Hypothalamus (tissue), 51 donors: ENCODE results near the gene EARS2.
"Not testable (repeated sequence)": the region's sequence is repeated elsewhere in the genome, so short reads cannot be mapped to it uniquely, and the experiment has no call there.

ENCODE experiments used
- DNase-seq, 51 donors: peaks; one replicate each; lab custom pipeline; 2025; lab: John Stamatoyannopoulos, UW

EARS2 gene

GRCh38 chr16:23570992-23571632, 14.0 kb upstream of the EARS2 start:
- DNase-seq: peak in 7 of 51 donors; percentile 2 to 12 (median 5)

GRCh38 chr16:23567602-23568001, 10.5 kb upstream of the EARS2 start:
- no peak for DNase-seq

GRCh38 chr16:23566724-23567123, 9.6 kb upstream of the EARS2 start:
- no peak for DNase-seq

GRCh38 chr16:23564575-23565363, 7.6 kb upstream of the EARS2 start:
- DNase-seq: peak in 4 of 51 donors; percentile 2 to 27 (median 12)

- DNase-seq: no peak
Measured at GRCh38 chr16:23563186-23563585, 6.0 kb upstream of the EARS2 start.

- no peak for DNase-seq
Measured at GRCh38 chr16:23562505-23562904, 5.4 kb upstream of the EARS2 start.

GRCh38 chr16:23561586-23561985, 4.4 kb upstream of the EARS2 start:
- no peak for DNase-seq

- DNase-seq: peak in 25 of 51 donors; percentile 18 to 65 (median 41)
Measured at GRCh38 chr16:23557779-23558702, 891 bp upstream of the EARS2 start.

- no peak for DNase-seq
Measured at GRCh38 chr16:23554536-23554935, 2.6 kb downstream of the EARS2 start.

- no peak for DNase-seq
Measured at GRCh38 chr16:23552161-23552560, 5.0 kb downstream of the EARS2 start.

GRCh38 chr16:23549938-23550337, 7.2 kb downstream of the EARS2 start:
- DNase-seq: no peak

- no peak for DNase-seq
Measured at GRCh38 chr16:23544436-23544835, 12.7 kb downstream of the EARS2 start.

- not testable (repeated sequence) for DNase-seq
Measured at GRCh38 chr16:23540817-23541178, 16.4 kb downstream of the EARS2 start.

GRCh38 chr16:23539984-23540816, 16.9 kb downstream of the EARS2 start:
- DNase-seq: no peak

- DNase-seq: no peak
Measured at GRCh38 chr16:23538919-23539278, 18.3 kb downstream of the EARS2 start.

- no peak for DNase-seq
Measured at GRCh38 chr16:23537390-23537789, 19.8 kb downstream of the EARS2 start.

GRCh38 chr16:23535901-23536300, 21.2 kb downstream of the EARS2 start:
- no peak for DNase-seq

GRCh38 chr16:23534868-23535860, 22.0 kb downstream of the EARS2 start:
- no peak for DNase-seq

- no peak for DNase-seq
Measured at GRCh38 chr16:23532448-23532847, 24.7 kb downstream of the EARS2 start.
